Measurements from ENCODE around the gene ZBTB18. TPM values are rescaled to one million over a fixed set of nuclear protein-coding genes. Genes with fewer than 3 reads are reported as not detected.

Gene ZBTB18
- total RNA-seq, 1 experiment from 2014 or later: 8.8 TPM

- Mint-ChIP-seq H3K4me1 (ENCODE audit: low read depth, unreplicated experiment) (no peaks in the 10 kb centered on the region), H3K36me3 (ENCODE audit: insufficient read depth, unreplicated experiment) (peaks cover 5% of the 10 kb centered on the region), H3K4me3 (ENCODE audit: unreplicated experiment) (peak overlapping the region; percentile 85), H3K27ac (ENCODE audit: unreplicated experiment) (no peak overlapping the region), H3K27me3 (ENCODE audit: insufficient read depth, unreplicated experiment) (peaks cover 3% of the 10 kb centered on the region), H3K9me3 (ENCODE audit: unreplicated experiment) (no peaks in the 10 kb centered on the region)
- ChIA-PET CTCF (no interaction called here), POLR2A (no interaction called here)
- no peak for TF ChIP-seq CTCF (IDR thresholded peaks at IDR 0.05; ENCODE audit: insufficient read depth in 1 of 2, low read depth in 1 of 2, low read length in 1 of 2, severe bottlenecking in 1 of 2, unreplicated experiment in 1 of 2)
- DNase-seq: no peak
- intact Hi-C loops (cut with micrococcal nuclease; ENCODE audit: unreplicated experiment): no loop called here
- no peaks in the 10 kb centered on the region for H3K9me3 ChIP-seq
- H3K4me3 ChIP-seq (ENCODE audit: low read depth, low read length): peak overlapping the region; percentile 53
- BruUV-seq (replicated peaks): no TSS peak
- H3K4me1 ChIP-seq: 0 out of 2 replicates have a peak, but pooled peaks cover 11% of the 10 kb centered on the region
- no peaks in the 10 kb centered on the region for H3K27me3 ChIP-seq (replicated peaks; ENCODE audit: control insufficient read depth, insufficient read depth, low read length)
- H3K36me3 ChIP-seq (ENCODE audit: control insufficient read depth, insufficient read depth, low read length): no peaks in the 10 kb centered on the region
Observed at GRCh38 chr1:244050014-244050834, 859 bp upstream of the ZBTB18 start.

GRCh38 chr1:244052016-244052727, 1.1 kb downstream of the ZBTB18 start:
- Mint-ChIP-seq H3K27me3 (ENCODE audit: insufficient read depth, unreplicated experiment) (no peaks in the 10 kb centered on the region), H3K9me3 (ENCODE audit: unreplicated experiment) (no peaks in the 10 kb centered on the region), H3K4me3 (ENCODE audit: unreplicated experiment) (no peak overlapping the region), H3K4me1 (ENCODE audit: low read depth, unreplicated experiment) (no peaks in the 10 kb centered on the region), H3K27ac (ENCODE audit: unreplicated experiment) (no peak overlapping the region), H3K36me3 (ENCODE audit: insufficient read depth, unreplicated experiment) (peaks cover 5% of the 10 kb centered on the region)
- H3K4me1 ChIP-seq: 0 out of 2 replicates have a peak, but pooled peaks cover 6% of the 10 kb centered on the region
- ChIA-PET CTCF (no interaction called here), POLR2A (no interaction called here)
- intact Hi-C loops (cut with micrococcal nuclease; ENCODE audit: unreplicated experiment): no loop called here
- no peak for TF ChIP-seq CTCF (IDR thresholded peaks at IDR 0.05; ENCODE audit: insufficient read depth in 1 of 2, low read depth in 1 of 2, low read length in 1 of 2, severe bottlenecking in 1 of 2, unreplicated experiment in 1 of 2)
- no peaks in the 10 kb centered on the region for H3K27me3 ChIP-seq (replicated peaks; ENCODE audit: control insufficient read depth, insufficient read depth, low read length)
- no peaks in the 10 kb centered on the region for H3K9me3 ChIP-seq
- no peak overlapping the region for H3K4me3 ChIP-seq (ENCODE audit: low read depth, low read length)
- BruUV-seq (replicated peaks): no TSS peak
- no peaks in the 10 kb centered on the region for H3K36me3 ChIP-seq (ENCODE audit: control insufficient read depth, insufficient read depth, low read length)
- DNase-seq: no peak

- H3K4me3 Mint-ChIP-seq (ENCODE audit: unreplicated experiment): no peak overlapping the region
- no peak for TF ChIP-seq CTCF (IDR thresholded peaks at IDR 0.05; ENCODE audit: insufficient read depth in 1 of 2, low read depth in 1 of 2, low read length in 1 of 2, severe bottlenecking in 1 of 2, unreplicated experiment in 1 of 2)
- no peaks in the 10 kb centered on the region for H3K4me1 Mint-ChIP-seq (ENCODE audit: low read depth, unreplicated experiment)
- no peaks in the 10 kb centered on the region for H3K27me3 Mint-ChIP-seq (ENCODE audit: insufficient read depth, unreplicated experiment)
- no TSS peak for BruUV-seq (replicated peaks)
- POLR2A ChIA-PET: no interaction called here
- intact Hi-C loops (cut with micrococcal nuclease; ENCODE audit: unreplicated experiment): no loop called here
- Histone ChIP-seq H3K4me1 (0 out of 2 replicates have a peak, but pooled peaks cover 6% of the 10 kb centered on the region), H3K27me3 (replicated peaks; ENCODE audit: control insufficient read depth, insufficient read depth, low read length) (no peaks in the 10 kb centered on the region), H3K36me3 (ENCODE audit: control insufficient read depth, insufficient read depth, low read length) (no peaks in the 10 kb centered on the region), H3K4me3 (ENCODE audit: low read depth, low read length) (no peak overlapping the region), H3K9me3 (no peaks in the 10 kb centered on the region)
- CTCF ChIA-PET: no interaction called here
- H3K27ac Mint-ChIP-seq (ENCODE audit: unreplicated experiment): no peak overlapping the region
- H3K9me3 Mint-ChIP-seq (ENCODE audit: unreplicated experiment): no peaks in the 10 kb centered on the region
- no peaks in the 10 kb centered on the region for H3K36me3 Mint-ChIP-seq (ENCODE audit: insufficient read depth, unreplicated experiment)
- DNase-seq: no peak
Observed at GRCh38 chr1:244052728-244053312, 1.7 kb downstream of the ZBTB18 start.

All from Caco-2 (cell line).